MM.1S (cell line): ENCODE results near the gene PLEKHG1.

Experiments used
- DNase-seq: peaks from one replicate; pipeline ENCODE4 v3.0.0-alpha.2; 2015
- H2AFZ ChIP-seq: fragments of 300-600 bp; sonication (generic); 2 replicates; pipeline ENCODE4 v1.6.0; 2016; ENCODE audit warnings: antibody characterized with exemption, low read length
- H3F3A ChIP-seq: fragments of 300-600 bp; sonication (generic); 2 replicates; pipeline ENCODE4 v1.6.1; 2016; ENCODE audit warnings: mild to moderate bottlenecking, antibody characterized with exemption, low read length, moderate library complexity, mixed read lengths; ENCODE audit not compliant: insufficient read depth
- H3K27ac ChIP-seq: fragments of 300-600 bp; sonication (generic); 2 replicates; pipeline ENCODE4 v1.5.1; 2016; ENCODE audit warnings: mild to moderate bottlenecking, low read length
- H3K27me3 ChIP-seq: fragments of 300-600 bp; sonication (generic); replicated peaks from 2 replicates; pipeline ENCODE4 v1.6.0; 2016; ENCODE audit warnings: low read length; ENCODE audit not compliant: insufficient read depth
- H3K36me3 ChIP-seq: fragments of 300-600 bp; sonication (generic); replicated peaks from 2 replicates; pipeline ENCODE4 v1.6.1; 2016; ENCODE audit warnings: mild to moderate bottlenecking, low read length, mixed read lengths; ENCODE audit not compliant: insufficient read depth
- H3K4me1 ChIP-seq: fragments of 300-600 bp; sonication (generic); 2 replicates; pipeline ENCODE4 v1.6.1; 2016; ENCODE audit warnings: low read length, mixed read lengths
- H3K4me2 ChIP-seq: fragments of 300-600 bp; sonication (generic); 2 replicates; pipeline ENCODE4 v1.6.0; 2016; ENCODE audit warnings: low read depth, low read length
- H3K4me3 ChIP-seq: fragments of 300-600 bp; sonication (generic); 2 replicates; pipeline ENCODE4 v1.5.1; 2016; ENCODE audit warnings: low read length, mixed read lengths
- H3K79me2 ChIP-seq: fragments of 300-600 bp; sonication (generic); 2 replicates; pipeline ENCODE4 v1.6.1; 2016; ENCODE audit warnings: mixed run types, low read length, mixed read lengths
- H3K9ac ChIP-seq: fragments of 300-600 bp; sonication (generic); 2 replicates; pipeline ENCODE4 v1.6.1; 2016; ENCODE audit warnings: low read length, mixed read lengths
- H3K9me2 ChIP-seq: fragments of 300-600 bp; sonication (generic); replicated peaks from 2 replicates; pipeline ENCODE4 v1.6.1; 2016; ENCODE audit warnings: mild to moderate bottlenecking, low read length, mixed read lengths; ENCODE audit not compliant: insufficient read depth
- H3K9me3 ChIP-seq: fragments of 300-600 bp; sonication (generic); replicated peaks from 2 replicates; pipeline ENCODE4 v1.6.1; 2016; ENCODE audit warnings: mild to moderate bottlenecking, low read length, mixed read lengths; ENCODE audit not compliant: insufficient read depth
- H4K20me1 ChIP-seq: fragments of 300-600 bp; sonication (generic); 2 replicates; pipeline ENCODE4 v1.6.1; 2016; ENCODE audit warnings: mild to moderate bottlenecking, low read length, moderate library complexity, mixed read lengths; ENCODE audit not compliant: insufficient read depth
- CTCF ChIP-seq: fragments of 300-600 bp; sonication (generic); IDR thresholded peaks from 2 replicates; pipeline ENCODE4 v1.5.1; 2016; ENCODE audit warnings: antibody characterized with exemption, low read length, mixed read lengths
- EZH2 ChIP-seq: fragments of 300-600 bp; sonication (generic); optimal IDR thresholded peaks from 2 replicates; pipeline ENCODE3; 2017; ENCODE audit warnings: low read depth, mild to moderate bottlenecking, antibody characterized with exemption, low read length, mixed read lengths
- EZH2phosphoT487 ChIP-seq: fragments of 300-600 bp; sonication (generic); IDR thresholded peaks from 2 replicates; pipeline ENCODE4 v1.6.1; 2018; ENCODE audit warnings: antibody characterized with exemption, low read length

The PLEKHG1 gene

DNA sequence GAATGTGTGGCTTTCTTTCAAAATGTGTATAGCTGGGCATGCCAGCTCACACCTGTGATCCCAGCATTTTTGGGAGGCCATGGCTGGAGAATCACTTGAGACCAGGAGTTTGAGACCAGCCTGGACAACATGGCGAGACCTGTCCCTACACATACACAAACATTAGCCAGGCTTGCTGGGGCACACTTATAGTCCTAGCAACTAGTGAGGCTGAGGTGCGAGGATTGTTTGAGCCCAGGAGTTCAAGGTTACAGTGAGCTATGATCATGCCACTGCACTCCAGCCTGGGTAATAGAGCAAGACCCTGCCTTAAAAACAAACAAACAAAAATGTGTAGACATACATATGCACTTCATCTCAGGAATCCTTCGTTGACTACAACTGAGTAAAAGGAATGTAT lies 31.1 kb upstream of the PLEKHG1 start:
- H2AFZ ChIP-seq, result no peak overlapping the region
- TF ChIP-seq EZH2phosphoT487 (no peak), EZH2 (no peak), CTCF (no peak)
- no peak overlapping the region for H3K4me3 ChIP-seq
- H3K9me2 ChIP-seq, result no peaks in the 10 kb centered on the region
- H3K9me3 ChIP-seq, result no peaks in the 10 kb centered on the region
- no peak overlapping the region for H3K27ac ChIP-seq
- no peak overlapping the region for H3K9ac ChIP-seq
- H3K36me3 ChIP-seq, result no peaks in the 10 kb centered on the region
- H3K79me2 ChIP-seq, result no peaks in the 10 kb centered on the region
- no peaks in the 10 kb centered on the region for H3F3A ChIP-seq
- H4K20me1 ChIP-seq, result no peaks in the 10 kb centered on the region
- no peak for DNase-seq
- H3K4me1 ChIP-seq, result no peaks in the 10 kb centered on the region
- no peaks in the 10 kb centered on the region for H3K27me3 ChIP-seq
- no peak overlapping the region for H3K4me2 ChIP-seq

GRCh38 chr6:150569161-150569560 lies 30.5 kb upstream of the PLEKHG1 start:
- no peak overlapping the region for H3K9ac ChIP-seq
- no peak overlapping the region for H3K4me3 ChIP-seq
- H3K79me2 ChIP-seq, result no peaks in the 10 kb centered on the region
- no peaks in the 10 kb centered on the region for H3K36me3 ChIP-seq
- no peaks in the 10 kb centered on the region for H3K27me3 ChIP-seq
- H3F3A ChIP-seq, result no peaks in the 10 kb centered on the region
- H3K4me2 ChIP-seq, result no peak overlapping the region
- H3K9me3 ChIP-seq, result no peaks in the 10 kb centered on the region
- no peak overlapping the region for H3K27ac ChIP-seq
- H4K20me1 ChIP-seq, result no peaks in the 10 kb centered on the region
- H2AFZ ChIP-seq, result no peak overlapping the region
- no peak for DNase-seq
- TF ChIP-seq EZH2phosphoT487, result no peak
- TF ChIP-seq CTCF, result no peak
- no peak for TF ChIP-seq EZH2
- H3K4me1 ChIP-seq, result no peaks in the 10 kb centered on the region
- no peaks in the 10 kb centered on the region for H3K9me2 ChIP-seq

GRCh38 chr6:150573041-150573681 lies 26.5 kb upstream of the PLEKHG1 start:
- Histone ChIP-seq H4K20me1 (no peaks in the 10 kb centered on the region), H3K27me3 (no peaks in the 10 kb centered on the region), H2AFZ (no peak overlapping the region), H3K4me3 (no peak overlapping the region), H3K9me3 (no peaks in the 10 kb centered on the region), H3K9ac (no peak overlapping the region), H3K79me2 (no peaks in the 10 kb centered on the region), H3K4me1 (no peaks in the 10 kb centered on the region), H3F3A (no peaks in the 10 kb centered on the region), H3K36me3 (no peaks in the 10 kb centered on the region), H3K9me2 (no peaks in the 10 kb centered on the region), H3K4me2 (no peak overlapping the region), H3K27ac (no peak overlapping the region)
- TF ChIP-seq EZH2phosphoT487 (no peak), CTCF (no peak), EZH2 (no peak)
- no peak for DNase-seq
